HG03097 (cell line): ENCODE results near the gene CMTM2.

Experiments used
- ATAC-seq: cut with Tn5 transposase; IDR thresholded peaks from one replicate; pipeline ENCODE4 v1.9.1; 2021; ENCODE audit not compliant: unreplicated experiment, low FRiP score

The CMTM2 gene

GRCh38 chr16:66578651-66579531 is at the start of gene CMTM2:
Gene CMTM2 (plus strand): TSS chr16:66579463. CDS start chr16:66579608, 145 bp downstream.
- no peak for ATAC-seq

DNA sequence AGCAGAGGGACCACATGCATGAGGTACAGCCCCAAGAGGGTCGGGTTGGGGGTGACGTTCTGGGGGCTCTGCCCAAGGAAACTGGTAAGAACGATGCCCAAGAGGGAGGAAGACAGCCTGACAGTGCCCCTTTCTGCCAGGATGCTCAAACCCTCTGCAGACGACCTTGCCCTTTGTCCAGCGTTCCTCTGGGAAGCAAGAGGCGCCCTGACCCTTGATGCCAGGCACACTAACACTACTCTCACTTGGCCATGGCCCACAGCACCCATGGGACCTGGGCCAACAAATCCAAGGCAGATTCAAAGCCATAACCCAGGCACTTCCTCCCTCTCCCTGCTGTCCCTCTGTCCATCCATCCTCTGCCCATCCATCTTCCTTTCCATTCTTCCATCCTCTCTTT is 49.8 kb upstream of the CMTM2 start:
- ATAC-seq: no peak

- ATAC-seq: no peak
Measured at GRCh38 chr16:66534376-66534799, 44.9 kb upstream of the CMTM2 start.

DNA sequence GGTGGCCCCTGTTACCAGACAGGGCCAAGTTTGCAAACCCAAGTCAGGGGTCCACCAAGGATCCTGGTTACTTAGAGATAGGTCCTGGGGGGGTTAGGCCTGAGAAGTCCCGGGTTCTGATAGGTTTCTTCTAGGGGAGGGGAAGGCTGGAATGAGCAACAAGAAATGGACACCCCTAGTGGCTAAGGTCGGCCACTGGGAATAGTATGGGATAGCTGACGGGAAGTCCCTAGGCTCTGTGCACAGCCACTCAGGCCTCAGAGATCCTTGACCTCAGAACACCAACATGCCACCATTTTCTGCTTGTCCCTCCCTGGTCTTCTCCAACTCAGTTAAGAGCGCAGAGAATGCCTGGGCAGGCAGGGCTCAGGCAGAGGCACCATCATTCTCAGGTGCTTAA is 42.7 kb upstream of the CMTM2 start:
- ATAC-seq: no peak

- ATAC-seq: no peak
Measured at GRCh38 chr16:66537236-66537635, 42.0 kb upstream of the CMTM2 start.

DNA sequence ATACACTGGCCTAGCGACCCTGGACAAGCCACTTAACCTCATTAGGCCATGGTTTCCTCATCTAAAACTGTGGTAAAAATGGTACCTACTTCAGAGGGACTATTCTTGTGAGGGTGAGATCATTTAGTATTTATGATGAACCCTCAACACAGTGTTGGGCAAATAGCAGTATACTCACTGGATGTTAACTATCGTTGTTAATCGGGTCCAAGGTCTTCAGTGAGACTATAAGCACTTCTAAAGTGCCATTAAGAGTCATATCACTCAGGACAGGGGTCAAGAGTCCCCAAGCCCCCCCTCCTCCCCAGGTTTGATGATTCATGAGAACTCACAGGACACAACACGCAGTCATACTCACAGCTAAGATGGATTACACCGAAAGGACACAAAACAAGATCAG is 40.4 kb upstream of the CMTM2 start:
- no peak for ATAC-seq

DNA sequence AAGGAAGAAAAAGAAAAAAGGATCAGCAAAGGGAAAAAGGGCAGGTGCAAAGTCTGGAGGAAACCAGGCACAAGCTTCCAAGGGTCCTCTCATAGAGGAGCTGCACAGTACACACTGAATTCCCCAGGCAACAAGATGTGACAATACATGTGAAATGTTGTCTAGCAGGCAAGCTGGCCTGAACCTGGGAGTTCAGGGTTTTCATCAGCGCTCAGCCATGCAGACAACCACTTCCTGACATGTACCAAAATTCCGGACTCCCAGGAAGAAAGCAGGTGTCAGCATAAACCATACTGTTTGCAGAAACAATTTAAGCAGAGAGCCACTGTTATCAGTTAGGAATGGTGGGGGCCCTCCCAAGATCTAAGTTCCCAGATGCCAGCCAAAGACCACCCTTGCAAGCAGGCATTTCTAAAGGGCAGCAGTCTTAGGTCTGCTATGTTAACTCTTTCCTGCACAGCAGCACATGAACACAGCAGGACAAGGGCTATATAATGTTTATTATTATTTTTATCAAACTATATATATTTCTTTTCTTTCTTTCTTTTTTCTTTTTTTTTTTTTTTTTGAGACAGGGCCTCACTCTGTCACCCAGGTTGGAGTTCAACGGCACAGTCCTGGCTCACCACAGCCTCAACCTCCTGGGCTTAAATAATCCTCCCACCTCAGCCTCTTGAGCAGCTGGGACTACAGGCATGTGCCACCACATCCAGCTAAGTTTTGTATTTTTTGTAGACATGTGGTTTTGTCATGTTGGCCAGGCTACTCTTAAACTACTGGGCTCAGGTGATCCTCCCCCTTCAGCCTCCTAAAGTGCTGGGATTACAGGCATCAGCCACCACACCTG is 39.4 kb upstream of the CMTM2 start:
- ATAC-seq: peak; percentile 66

- no peak for ATAC-seq
Measured at GRCh38 chr16:66541388-66542355, 37.6 kb upstream of the CMTM2 start.

DNA sequence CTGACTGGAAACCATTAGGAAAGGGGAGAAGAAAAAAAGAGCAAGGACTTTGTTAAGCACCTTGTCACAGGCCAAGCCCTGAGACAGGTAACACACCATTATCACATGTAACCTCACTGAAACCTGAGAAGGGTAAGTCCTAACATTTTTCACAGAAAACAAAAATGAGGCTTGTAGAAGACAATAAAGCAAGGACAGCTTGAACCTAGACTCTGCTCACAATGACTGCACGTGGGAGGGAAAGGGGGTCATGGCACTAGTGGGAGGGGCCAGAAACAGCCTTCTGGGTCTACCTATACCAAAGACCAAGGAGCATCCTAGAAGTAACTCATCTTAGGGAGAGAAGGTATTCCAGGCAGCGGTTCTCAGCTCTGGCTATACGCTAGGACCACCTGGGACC is 36.9 kb upstream of the CMTM2 start:
- no peak for ATAC-seq

DNA sequence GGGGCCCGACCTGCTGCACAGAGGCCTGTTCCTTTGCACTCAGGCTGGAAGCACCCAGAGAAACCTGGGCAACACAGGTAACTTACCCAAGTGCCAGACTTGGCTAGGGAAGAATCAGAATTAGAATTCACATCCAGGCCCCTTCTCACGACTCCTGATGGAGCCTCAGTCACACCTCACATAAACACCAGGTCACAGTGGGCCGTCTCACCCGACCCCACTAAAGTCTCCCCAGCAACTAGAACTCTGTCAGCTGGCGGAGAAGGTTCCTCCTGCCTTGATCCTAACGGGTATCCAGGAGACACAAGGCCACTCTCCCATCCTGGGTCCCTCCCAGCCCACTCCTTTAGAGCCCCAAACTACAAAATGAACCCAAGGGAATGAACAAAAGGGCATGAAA is 35.7 kb upstream of the CMTM2 start:
- ATAC-seq: no peak

DNA sequence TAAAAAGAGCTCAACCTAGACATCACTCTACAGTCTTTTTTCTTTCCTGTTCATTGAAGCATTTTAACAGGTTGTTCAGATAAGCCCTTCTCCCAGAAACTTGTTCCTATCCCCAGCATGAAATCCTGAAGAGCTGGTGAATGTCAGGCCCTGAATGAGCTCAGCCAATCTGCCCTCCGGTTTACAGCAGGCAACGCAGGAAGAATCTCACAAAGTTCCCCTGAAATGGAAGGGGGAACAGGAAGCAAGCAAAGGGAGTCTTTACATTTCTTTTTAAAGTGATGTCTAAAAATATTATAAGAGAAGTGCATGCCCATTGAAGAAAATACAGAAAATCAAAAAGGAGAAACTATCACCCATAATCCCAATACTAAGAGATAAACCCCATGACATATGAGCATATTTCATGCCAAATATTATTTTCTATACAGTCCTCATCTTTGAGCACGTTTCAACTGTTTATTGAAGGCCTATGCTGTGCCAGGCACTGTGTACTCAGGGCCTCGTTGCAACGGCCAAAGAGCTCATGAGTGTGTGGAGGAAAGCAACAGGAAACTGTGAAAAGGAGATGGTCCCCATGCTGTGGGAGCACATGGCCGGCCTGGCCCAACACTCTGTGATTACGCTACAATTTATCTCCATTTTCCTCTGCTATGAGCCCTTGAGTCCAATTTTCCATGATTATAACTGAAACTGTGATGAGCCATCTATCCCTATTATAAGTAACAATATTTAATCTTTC is 35.1 kb upstream of the CMTM2 start:
- ATAC-seq: no peak

DNA sequence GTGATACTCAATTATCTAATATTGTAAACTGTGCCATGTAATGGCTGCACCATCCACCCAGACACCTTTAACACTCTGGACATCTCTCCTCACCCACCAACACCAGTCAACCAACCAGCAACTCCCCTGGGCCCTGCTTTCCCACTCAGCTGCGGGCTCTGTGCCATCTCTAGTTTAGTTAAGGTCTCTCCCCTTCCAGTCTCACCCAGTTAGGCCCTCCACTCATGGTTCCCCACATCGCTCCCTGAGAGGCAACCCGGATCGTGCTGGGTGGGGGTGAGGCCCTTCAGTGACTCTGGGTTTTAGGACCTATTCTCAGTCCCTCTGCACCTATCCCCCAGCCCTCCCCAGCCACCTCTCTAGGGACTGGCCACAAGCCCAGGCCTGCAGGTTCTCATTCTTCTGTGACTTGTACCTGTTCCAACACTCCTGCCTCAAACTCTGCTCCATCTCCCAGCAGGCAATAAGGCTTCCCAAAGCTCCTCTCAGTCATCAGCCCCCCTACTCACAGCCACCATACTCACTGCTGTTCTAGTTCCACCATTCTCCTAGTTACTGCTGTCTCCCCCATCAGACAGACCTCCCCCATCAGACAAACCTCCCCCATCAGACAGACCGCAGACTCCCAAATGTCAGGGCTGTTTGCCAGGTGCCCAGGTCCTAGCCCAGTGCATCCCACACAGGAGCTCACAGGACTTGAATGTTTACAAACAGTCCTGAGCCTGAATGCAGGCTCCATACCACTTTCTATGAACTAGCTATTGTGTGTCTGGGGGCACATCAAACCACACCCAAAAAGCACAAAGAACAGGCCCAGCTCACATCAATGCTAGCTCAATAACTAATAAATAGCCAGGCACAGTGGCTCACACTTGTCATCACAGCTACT is 31.9 kb upstream of the CMTM2 start:
- ATAC-seq: no peak

DNA sequence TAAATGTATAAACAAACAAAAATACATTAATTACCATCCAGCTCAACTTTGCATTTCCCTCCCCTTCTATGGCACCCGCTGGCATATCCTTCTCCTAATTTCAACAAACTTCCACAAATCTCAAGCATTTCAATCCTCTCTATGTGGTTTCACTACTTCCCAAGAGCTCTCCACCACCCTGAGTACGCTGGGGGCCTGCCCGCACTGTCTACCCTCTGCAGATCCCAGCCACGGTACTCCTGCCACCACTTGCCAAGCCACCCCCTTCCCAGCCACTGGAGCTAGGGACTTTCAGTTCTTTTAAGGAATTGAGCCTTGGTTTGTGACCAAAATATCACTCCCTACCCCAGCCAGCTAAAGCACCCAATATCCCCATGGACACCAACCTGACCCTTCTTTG is 31.2 kb upstream of the CMTM2 start:
- ATAC-seq: no peak

DNA sequence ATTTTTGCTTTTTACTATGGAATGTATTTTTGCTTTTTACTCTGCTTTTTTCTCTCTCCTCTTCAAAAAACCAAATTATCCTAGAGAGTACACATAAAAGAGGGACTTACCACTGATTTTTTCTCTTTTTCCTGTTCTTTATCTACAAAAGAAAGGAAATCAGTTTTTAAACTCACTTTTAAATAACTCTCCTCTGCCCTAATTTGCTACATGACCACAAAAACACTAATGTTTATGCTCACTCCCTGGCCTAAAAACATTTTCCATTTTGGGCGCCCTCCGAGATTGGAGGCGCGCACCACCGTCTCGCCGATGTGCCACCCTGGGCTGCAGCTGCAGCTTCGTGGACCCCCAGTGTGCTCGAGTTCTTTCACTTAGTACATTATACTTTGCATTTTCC is 30.4 kb upstream of the CMTM2 start:
- ATAC-seq: no peak

GRCh38 chr16:66549284-66550131 is 29.8 kb upstream of the CMTM2 start, which contains the start of gene TK2:
Gene TK2 (minus strand): TSS chr16:66550122. CDS start chr16:66550061, 61 bp downstream.
- no peak for ATAC-seq

- no peak for ATAC-seq
Measured at GRCh38 chr16:66551348-66551759, 27.9 kb upstream of the CMTM2 start.

- no peak for ATAC-seq
Measured at GRCh38 chr16:66551788-66552285, 27.4 kb upstream of the CMTM2 start.
